Breast epithelium (tissue), 4 donors: ENCODE data around the gene RADIL. TPM values are rescaled to one million over a fixed set of nuclear protein-coding genes. Genes with fewer than 3 reads are reported as not detected.
A peak's percentile ranks its signal among the peaks of the same experiment; 100 is the strongest.

Source experiments
- DNase-seq, 2 donors: peaks; one replicate each; pipeline ENCODE4 v3.0.0-alpha.2; 2019; ENCODE audit warnings: low spot score in 2 of 2
- H3K27ac ChIP-seq, 2 donors: fragments of 200-600 bp; sonication (generic) in 1 of 2; one replicate each; pipeline ENCODE4 v1.5.1; 2016 to 2019; ENCODE audit warnings: mild to moderate bottlenecking in 1 of 2
- H3K27me3 ChIP-seq, 2 donors: fragments of 200-600 bp; sonication (generic) in 1 of 2; one replicate each; pipeline versions ENCODE4 v1.5.1 to v1.6.0; 2017 to 2019; ENCODE audit warnings: control low read depth in 1 of 2, mild to moderate bottlenecking in 1 of 2
- H3K36me3 ChIP-seq: fragments of 200-600 bp; one replicate; pipeline ENCODE4 v1.5.1; 2019
- H3K4me1 ChIP-seq, 2 donors: fragments of 200-600 bp; sonication (generic); one replicate each; pipeline ENCODE4 v1.5.1; 2016 to 2019; ENCODE audit warnings: control low read depth in 1 of 2
- H3K4me3 ChIP-seq, 3 donors: fragments of 200-600 bp; sonication (generic); 1 replicate in 2 of 3; 2 replicates in 1 of 3; pipeline ENCODE4 v1.5.1; 2016 to 2019; ENCODE audit warnings: mild to moderate bottlenecking in 3 of 3, moderate library complexity in 2 of 3
- H3K9me3 ChIP-seq, 2 donors: fragments of 200-600 bp; sonication (generic) in 1 of 2; one replicate each; pipeline ENCODE4 v1.5.1; 2016 to 2019; ENCODE audit warnings: control low read depth in 1 of 2
- CTCF ChIP-seq, 3 donors: fragments of 450-650 bp; IDR thresholded peaks; one replicate each; pipeline ENCODE4 v1.5.1; 2016 to 2017; ENCODE audit warnings: antibody characterized with exemption in 3 of 3, mild to moderate bottlenecking in 3 of 3, moderate library complexity in 3 of 3
- POLR2A ChIP-seq: fragments of 450-650 bp; IDR thresholded peaks from one replicate; pipeline ENCODE4 v1.6.1; 2016; ENCODE audit warnings: antibody characterized with exemption, mild to moderate bottlenecking, moderate library complexity
- POLR2AphosphoS5 ChIP-seq, 3 donors: sonication (generic); formaldehyde crosslinking; IDR thresholded peaks; one replicate each; pipeline ENCODE4 v1.6.1; 2017; ENCODE audit warnings: antibody characterized with exemption in 3 of 3
- intact Hi-C: fragments of 100-400 bp; cut with DNase I; formaldehyde crosslinking; loops from one replicate; pipeline ENCODE4 v1.15.1; 2023; ENCODE audit warnings: low total_unique reads
- total RNA-seq, 3 donors: library from RNA; depleted of rRNA; stranded (reverse); fragments of >200 nt; gene quantifications; one replicate each; pipeline ENCODE4 v1.1.0, GENCODE V29; 2016

The RADIL gene
- total RNA-seq, 3 donors from 2014 or later: 4.4 to 8.5 (median 5.9) TPM

GRCh38 chr7:4791738-4792536 is 91.6 kb downstream of the RADIL start:
- TF ChIP-seq CTCF (IDR thresholded peaks at IDR 0.05) (peak in 1 of 3 donors; percentile 41), POLR2A (no peak)
- intact Hi-C loops: no loop called here
- Histone ChIP-seq H3K27ac (no peak overlapping the region), H3K4me1 (no peaks in the 10 kb centered on the region), H3K27me3 (no peaks in the 10 kb centered on the region), H3K9me3 (no peaks in the 10 kb centered on the region), H3K36me3 (peaks cover 17% of the 10 kb centered on the region), H3K4me3 (peak overlapping the region; percentile 25 to 39 (median 30))
- DNase-seq: no peak

- DNase-seq: no peak
- Histone ChIP-seq H3K4me1 (no peaks in the 10 kb centered on the region), H3K4me3 (no peak overlapping the region), H3K36me3 (peaks cover 17% of the 10 kb centered on the region), H3K27ac (no peak overlapping the region), H3K9me3 (no peaks in the 10 kb centered on the region), H3K27me3 (no peaks in the 10 kb centered on the region)
- TF ChIP-seq POLR2AphosphoS5 (IDR thresholded peaks at IDR 0.05): no peak
- TF ChIP-seq POLR2A: no peak
- no peak for TF ChIP-seq CTCF (IDR thresholded peaks at IDR 0.05)
- intact Hi-C loops: no loop called here
Observed at GRCh38 chr7:4791101-4791737, 92.3 kb downstream of the RADIL start.

- no peaks in the 10 kb centered on the region for H3K27me3 ChIP-seq
- no peak overlapping the region for H3K4me3 ChIP-seq
- TF ChIP-seq POLR2A (no peak), POLR2AphosphoS5 (IDR thresholded peaks at IDR 0.05) (no peak), CTCF (IDR thresholded peaks at IDR 0.05) (no peak)
- no peak overlapping the region for H3K27ac ChIP-seq
- H3K9me3 ChIP-seq: no peaks in the 10 kb centered on the region
- H3K4me1 ChIP-seq: no peaks in the 10 kb centered on the region
- DNase-seq: no peak
- intact Hi-C loops: no loop called here
- peaks cover 17% of the 10 kb centered on the region for H3K36me3 ChIP-seq
Observed at GRCh38 chr7:4790516-4790991, 93.0 kb downstream of the RADIL start.

- no peak for DNase-seq
- H3K4me1 ChIP-seq: no peaks in the 10 kb centered on the region
- peaks cover 17% of the 10 kb centered on the region for H3K36me3 ChIP-seq
- H3K4me3 ChIP-seq: no peak overlapping the region
- intact Hi-C loops: no loop called here
- no peak overlapping the region for H3K27ac ChIP-seq
- no peaks in the 10 kb centered on the region for H3K27me3 ChIP-seq
- TF ChIP-seq CTCF (IDR thresholded peaks at IDR 0.05): no peak
- no peak for TF ChIP-seq POLR2AphosphoS5 (IDR thresholded peaks at IDR 0.05)
- TF ChIP-seq POLR2A: no peak
- no peaks in the 10 kb centered on the region for H3K9me3 ChIP-seq
Observed at GRCh38 chr7:4790078-4790465, 93.4 kb downstream of the RADIL start.
